Stimulated activated CD8-positive, alpha-beta memory T cell treated with anti-CD3 and anti-CD28 coated beads, Interleukin-7, amount 100 ng/mL, for 24 hours (primary cell): ENCODE data around the gene DDX31.

Experiments
- DNase-seq: peaks from one replicate; pipeline ENCODE4 v3.0.0-alpha.2; 2020; ENCODE audit warnings: low read depth

Gene DDX31

DNA sequence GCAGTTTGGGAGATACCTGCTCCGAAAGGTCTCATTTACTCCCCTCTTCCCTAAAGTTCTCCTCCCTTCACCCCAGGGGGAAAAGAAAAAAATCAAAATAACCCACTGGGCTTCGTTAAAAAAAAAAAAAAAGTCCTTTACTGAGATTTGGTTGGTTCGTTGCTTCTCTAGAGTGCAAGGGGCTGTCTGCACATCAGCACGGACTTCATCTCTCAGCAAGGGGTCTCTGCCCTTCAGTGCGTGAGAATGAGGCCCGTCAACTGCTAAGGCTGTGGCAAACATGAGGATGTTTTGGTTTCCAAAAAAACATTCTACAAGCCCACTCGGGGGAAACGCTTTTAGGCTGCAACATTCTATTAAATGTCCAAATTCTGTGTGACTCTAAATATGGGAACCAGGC is 77.3 kb downstream of the DDX31 start:
- DNase-seq: no peak

GRCh38 chr9:132591751-132592314 is 78.0 kb downstream of the DDX31 start:
- no peak for DNase-seq

DNA sequence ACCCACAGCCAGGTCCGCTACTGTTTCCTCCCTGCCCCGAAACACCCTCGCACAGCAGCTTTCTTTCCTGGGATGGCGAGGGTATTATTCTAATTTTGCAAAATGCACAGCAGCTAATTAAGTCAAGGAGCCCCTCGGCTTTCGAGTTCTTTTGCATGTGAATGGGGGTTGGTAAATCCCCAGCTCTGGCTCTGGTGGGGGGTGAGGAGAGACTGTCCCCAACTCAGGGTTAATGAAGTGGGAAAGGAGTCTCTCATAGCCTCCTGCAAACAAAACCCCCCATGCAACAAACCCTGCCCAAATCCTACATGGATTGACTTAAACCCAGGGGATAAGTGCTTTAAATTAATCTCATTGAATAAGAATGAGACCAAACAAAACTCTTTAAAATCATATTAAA is 78.5 kb downstream of the DDX31 start:
- no peak for DNase-seq

GRCh38 chr9:132590318-132591182 is 79.2 kb downstream of the DDX31 start:
- DNase-seq: no peak

DNA sequence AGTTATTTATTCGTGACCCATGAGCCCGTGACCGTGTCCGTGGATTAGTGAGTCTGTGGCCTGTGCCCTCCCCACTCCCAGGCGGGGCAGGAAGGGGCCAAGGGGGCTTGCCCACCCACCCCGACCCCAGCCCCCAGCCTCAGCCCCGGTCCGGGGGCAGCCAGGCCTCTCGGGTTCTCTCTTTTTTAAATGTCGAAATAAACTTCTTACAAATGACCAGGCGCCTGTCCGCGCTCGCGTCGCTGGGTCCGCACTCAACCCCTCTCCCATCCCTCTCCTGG is 79.8 kb downstream of the DDX31 start:
- DNase-seq: no peak

- DNase-seq: no peak
These were observed 80.4 kb downstream of the DDX31 start for GRCh38 chr9:132589148-132590036.

DNA sequence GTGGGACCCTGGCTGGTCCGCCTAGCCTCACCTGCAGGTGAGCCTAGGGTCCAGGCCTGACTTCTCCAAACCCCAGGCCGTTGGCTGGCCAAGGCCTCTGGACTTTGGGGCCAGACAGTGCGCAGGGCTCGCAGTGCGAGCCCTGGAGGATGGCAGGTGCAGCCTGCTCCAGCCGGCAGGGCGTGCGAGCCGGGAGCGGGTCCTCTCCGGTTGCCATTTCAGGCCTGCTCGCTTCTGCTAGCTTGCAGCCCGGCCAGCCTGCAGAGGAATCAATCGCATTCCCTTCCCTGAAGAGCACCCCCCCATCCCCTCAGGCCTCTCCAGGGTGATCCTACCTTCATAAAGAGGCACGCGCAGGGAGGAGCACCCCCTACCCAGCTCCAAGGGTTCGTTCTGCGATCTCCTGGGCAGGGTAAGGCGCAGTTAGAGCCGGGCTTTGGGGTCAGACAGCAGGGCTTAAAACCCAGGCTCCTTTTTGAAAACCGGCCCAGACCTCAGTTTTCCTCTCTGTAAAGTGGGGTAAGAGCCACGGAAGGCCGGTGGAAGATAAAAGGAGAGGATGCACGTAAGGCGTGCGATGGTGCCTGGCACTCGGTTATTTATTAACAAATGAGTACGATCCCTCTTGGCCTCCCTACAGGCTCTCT is 81.2 kb downstream of the DDX31 start:
- no peak for DNase-seq

DNA sequence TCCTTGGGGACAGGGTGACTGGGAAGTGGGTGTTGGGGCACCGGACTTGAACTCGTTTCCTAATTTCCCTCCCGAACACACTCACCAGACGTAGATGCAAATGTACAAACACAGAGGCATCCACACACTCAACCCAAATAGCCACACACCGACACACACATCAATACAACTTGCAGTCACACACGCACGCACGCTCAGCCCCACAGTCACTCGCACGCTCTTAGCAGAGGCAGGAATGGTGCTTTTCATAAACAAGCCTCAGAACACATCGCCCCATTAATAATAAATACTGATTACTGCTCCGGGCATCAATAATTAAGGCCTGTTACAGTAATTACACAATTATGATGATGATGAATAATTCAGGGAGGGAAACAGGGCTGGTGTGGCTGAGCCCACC is 81.7 kb downstream of the DDX31 start:
- DNase-seq: no peak

GRCh38 chr9:132587592-132587955 is 82.2 kb downstream of the DDX31 start:
- DNase-seq: no peak

DNA sequence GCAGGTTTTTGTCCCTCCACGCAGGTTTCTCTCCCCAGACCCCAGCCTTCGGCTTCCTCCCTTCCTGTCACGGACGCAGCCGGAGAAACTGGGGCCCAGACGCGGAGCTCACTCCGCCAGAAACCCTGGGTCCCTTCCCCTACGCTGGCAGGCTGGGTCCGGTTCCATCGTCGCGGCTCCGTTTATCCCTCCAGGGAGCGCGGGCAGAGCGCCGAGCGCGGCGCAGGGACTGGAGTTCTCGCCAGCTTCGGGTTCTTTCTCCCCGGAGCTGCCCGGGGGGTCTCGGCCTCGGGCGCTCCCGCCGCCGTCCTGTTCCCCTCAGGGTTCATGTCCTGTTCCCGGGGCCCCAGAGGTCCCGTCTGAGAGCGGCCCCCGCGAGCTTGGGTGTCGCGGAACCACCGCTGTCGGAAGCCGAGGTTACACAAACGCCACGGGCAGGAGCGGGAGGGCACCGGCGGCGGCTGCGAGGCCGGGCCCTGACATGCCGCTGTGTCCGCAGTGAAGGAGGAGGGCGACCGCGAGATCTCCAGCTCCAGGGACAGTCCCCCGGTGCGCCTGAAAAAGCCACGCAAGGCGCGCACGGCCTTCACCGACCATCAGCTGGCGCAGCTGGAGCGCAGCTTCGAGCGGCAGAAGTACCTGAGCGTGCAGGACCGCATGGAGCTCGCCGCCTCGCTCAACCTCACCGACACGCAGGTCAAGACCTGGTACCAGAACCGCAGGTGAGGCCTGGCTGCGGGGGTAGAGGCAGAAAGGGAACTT is 82.8 kb downstream of the DDX31 start:
- DNase-seq: no peak

DNA sequence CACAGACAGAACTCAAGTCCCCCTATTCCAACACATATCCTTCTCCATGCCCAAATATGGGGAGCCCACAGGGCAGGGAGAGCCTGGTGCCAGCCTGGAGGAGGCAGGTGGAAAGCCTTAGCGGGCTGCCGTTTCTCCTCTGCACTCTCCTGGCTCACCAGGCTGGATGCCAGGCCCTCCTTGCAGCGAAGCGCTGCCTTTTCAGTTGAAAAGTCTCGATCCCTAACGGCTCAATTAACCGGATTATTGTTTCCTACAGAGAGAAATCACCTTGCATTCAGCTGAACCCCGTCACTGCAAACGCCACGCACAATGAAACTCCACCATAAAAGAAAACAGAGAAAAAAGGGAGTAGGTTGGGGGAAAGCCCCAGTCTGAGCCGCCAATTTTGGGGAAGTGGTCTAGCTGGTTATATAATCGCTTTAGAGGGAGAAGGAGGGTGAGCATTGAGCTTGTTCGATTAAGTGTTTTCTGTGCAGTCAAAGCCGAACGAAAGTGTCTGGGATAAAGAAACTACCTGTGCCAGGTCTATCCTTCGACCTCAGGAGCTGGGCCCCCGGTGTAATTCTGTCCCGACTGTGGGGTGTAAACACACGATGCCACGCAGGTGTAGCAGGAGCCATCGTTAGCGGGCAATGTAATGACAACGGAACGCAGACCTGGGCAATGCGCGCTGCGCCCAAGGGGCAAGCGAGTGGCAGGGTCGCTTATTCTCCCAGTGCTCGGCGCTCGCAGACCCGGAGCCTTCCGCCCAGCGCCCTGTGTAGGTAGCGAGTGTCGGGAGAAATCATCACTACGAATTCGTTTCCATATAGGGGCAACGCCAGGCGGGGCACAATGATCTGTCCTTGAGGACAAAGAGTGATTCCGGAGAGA is 83.6 kb downstream of the DDX31 start:
- DNase-seq: no peak

DNA sequence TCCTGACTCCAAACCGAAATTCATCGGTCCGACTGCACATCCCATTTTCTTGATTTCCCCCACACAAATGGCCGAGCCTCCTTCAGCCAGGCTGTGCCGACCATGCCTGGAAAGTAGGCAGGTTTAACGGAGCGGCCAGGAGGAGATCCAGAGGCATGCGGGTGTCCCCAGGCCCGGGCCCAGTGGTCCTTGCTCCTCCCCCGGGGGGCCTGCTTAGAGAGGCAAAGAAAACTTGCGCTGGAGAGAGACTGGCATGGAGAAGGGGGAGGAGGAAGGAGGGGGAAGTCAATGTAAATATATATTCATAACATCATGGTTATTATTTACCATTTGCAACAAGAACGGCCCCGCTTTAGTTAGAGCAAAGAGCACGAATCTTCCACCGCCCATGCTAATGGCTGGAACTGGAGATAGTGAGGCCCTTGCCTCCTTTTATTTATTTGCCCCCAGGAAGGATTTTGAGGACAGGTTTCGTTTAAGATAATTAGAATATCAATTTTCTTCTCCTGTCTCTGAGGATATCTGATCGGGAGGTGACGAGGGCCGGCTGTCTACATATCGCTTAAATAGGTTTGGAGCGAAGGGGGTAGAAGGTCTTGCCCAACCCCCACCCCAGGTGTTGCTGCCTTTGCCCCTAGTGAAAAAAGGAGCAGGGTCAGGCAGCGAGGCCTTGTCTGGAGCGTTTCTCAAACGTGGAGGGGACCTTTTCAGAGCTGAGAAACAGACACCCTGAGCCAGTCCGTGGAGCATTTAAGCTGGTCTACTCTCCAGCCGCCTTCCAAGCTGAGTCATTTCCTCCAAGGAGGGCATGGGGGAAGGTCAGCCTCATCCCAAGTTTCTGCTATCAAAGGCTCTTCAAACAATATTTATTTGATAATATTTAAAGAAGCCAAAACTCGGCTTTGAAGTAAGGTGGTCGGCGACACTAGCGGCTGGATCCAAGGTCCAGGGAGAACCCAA is 84.9 kb downstream of the DDX31 start:
- DNase-seq: no peak

- DNase-seq: no peak
These were observed 86.0 kb downstream of the DDX31 start for GRCh38 chr9:132583584-132584304.

DNA sequence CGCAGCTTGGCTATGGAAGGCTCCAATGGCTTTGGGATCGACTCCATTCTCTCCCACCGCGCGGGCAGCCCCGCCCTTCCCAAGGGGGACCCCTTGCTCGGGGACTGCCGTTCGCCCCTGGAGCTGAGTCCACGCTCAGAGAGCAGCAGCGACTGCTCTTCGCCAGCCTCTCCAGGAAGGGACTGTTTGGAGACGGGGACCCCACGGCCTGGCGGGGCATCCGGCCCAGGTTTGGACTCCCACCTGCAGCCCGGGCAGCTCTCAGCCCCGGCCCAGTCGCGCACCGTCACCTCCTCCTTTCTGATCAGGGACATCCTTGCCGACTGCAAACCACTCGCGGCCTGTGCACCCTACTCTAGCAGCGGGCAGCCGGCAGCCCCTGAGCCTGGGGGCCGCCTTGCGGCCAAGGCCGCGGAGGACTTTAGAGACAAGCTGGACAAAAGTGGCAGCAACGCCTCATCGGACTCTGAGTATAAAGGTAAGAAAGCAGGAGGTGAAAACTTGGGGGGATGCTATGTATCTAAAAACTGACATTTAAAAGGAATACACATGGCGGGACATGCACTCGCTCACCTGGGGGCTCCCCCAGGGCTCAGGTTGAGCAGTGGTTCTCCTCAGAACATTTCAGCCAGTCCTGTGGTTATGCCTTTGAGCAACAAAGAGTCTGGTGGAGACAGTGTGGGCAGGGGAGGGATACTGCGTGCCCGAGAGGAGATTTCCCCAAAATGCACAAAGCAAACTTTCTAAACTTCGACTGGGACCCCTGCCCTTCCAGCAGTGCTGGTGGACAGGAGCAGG is 86.8 kb downstream of the DDX31 start:
- DNase-seq: no peak

- no peak for DNase-seq
These were observed 87.5 kb downstream of the DDX31 start, which contains the start of gene BARHL1 for GRCh38 chr9:132582276-132582785. TSS of gene BARHL1 (plus strand) at chr9:132582606. CDS start at chr9:132582798, 192 bp downstream.

GRCh38 chr9:132579427-132579798 is 90.4 kb downstream of the DDX31 start:
- DNase-seq: no peak

DNA sequence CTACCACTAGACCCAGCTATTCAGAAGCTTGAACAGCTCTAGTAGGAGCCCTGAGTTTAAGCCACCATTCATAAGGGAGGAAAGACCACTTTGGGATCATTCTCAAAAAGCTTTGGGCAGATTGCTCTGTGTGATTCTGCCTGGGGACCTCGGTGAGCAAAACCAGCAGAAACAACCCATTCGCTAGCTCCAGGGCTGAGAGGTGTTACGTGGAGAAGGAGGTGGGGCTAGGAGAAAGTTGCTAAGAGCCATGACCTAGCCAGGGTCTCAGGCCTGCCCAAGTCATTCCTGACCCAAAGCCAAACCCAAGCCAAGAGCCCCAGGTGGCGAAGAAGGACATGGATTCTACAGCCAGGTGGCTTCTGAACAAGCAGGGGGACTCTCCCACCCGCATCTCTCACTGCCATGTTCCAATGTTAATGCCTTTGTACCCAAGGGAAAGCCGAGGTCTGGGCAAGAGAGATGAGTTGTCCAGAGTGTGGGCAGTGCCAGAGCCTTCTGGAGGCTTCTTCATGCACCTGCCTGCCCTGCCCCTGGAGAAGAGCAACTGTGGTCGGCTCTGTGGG is 91.3 kb downstream of the DDX31 start:
- DNase-seq: no peak
